ENCODE results near the gene ICAM2. TPM values are rescaled to one million over a fixed set of nuclear protein-coding genes. Genes with fewer than 3 reads are reported as not detected.

Gene ICAM2
- total RNA-seq, 2 donors from 2014 or later, result 9.2 to 9.5 TPM

DNA sequence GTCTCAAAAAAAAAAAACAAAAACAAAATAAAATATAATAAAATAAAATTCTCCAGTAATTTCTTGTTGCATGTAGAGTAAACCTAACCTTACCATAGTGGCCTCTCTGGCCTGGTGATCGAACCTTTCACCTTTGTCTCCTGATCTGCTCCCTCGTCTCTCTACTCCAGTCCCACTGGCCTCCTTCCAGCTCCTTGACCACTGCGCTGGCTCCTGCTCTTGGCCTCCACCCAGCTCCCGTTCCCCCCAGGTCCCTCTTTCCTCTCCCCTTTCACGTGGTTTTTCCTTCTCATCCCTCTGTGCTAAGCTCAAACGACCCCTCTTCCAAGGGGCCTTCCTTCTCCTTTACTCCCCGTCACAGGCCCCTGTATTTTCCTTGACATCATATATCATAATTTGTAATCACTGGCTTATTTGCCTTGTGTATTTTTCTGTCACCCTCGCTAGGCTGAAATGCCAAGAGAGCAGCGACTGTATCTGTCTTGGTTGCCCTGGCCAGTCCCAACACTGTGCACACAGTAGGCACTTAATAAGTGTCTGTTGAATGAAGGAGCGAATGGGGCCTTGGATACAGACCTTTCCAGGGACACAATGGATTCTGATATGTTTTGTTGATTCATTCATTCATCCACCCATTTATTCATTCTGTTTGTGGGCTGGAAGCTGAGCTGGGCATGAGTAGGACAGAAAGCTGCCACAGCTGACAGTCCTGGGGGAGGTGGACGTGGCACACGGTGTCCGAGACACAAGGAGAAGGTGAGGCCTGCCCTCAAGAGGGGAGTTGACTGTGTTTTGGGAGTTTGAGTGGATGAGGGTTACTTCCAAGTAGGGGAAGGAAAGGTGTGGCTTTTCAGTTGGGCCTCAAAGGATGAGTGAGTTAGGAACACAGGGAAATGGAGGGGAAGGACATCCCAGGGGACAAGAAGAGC is 41.9 kb downstream of the ICAM2 start:
- no peak for DNase-seq
- Histone ChIP-seq H3K9me3 (no peaks in the 10 kb centered on the region), H3K36me3 (no peaks in the 10 kb centered on the region), H3K4me1 (no peaks in the 10 kb centered on the region), H3K9ac (ENCODE audit: low read depth in 2 of 2, low read length in 2 of 2) (no peak overlapping the region), H3K4me3 (no peak overlapping the region), H3K27ac (no peak overlapping the region), H3K27me3 (no peaks in the 10 kb centered on the region)
- TF ChIP-seq CTCF (IDR thresholded peaks at IDR 0.05), result no peak
- intact Hi-C loops (cut with DNase I), result no loop called here

DNA sequence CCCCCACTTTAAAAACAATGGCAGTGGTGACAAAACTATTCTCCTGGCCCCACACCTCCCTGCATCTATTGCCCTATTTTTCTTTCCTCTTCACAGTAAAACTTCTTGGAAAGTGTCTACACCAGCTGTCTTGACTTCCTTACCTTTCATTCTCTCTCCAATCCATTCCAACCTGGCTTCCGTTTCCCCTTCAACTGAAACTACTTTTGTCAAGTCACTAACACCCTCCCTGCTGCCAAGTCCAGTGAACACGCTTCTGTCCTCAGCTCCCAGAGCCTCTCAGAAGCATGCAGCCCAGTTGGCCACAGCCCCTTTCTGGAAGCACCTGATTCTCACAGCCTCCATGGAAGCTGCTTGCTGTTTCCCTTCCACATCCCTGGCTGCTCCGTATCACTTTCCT is 43.7 kb downstream of the ICAM2 start:
- no peak overlapping the region for H3K4me3 ChIP-seq
- intact Hi-C loops (cut with DNase I), result no loop called here
- no peak overlapping the region for H3K27ac ChIP-seq
- H3K27me3 ChIP-seq, result no peaks in the 10 kb centered on the region
- no peak for DNase-seq
- H3K9me3 ChIP-seq, result no peaks in the 10 kb centered on the region
- H3K9ac ChIP-seq (ENCODE audit: low read depth in 2 of 2, low read length in 2 of 2), result no peak overlapping the region
- H3K36me3 ChIP-seq, result no peaks in the 10 kb centered on the region
- H3K4me1 ChIP-seq, result no peaks in the 10 kb centered on the region
- no peak for TF ChIP-seq CTCF (IDR thresholded peaks at IDR 0.05)

- H3K36me3 ChIP-seq, result no peaks in the 10 kb centered on the region
Observed at GRCh38 chr17:63975541-63976092, 44.8 kb downstream of the ICAM2 start.

DNA sequence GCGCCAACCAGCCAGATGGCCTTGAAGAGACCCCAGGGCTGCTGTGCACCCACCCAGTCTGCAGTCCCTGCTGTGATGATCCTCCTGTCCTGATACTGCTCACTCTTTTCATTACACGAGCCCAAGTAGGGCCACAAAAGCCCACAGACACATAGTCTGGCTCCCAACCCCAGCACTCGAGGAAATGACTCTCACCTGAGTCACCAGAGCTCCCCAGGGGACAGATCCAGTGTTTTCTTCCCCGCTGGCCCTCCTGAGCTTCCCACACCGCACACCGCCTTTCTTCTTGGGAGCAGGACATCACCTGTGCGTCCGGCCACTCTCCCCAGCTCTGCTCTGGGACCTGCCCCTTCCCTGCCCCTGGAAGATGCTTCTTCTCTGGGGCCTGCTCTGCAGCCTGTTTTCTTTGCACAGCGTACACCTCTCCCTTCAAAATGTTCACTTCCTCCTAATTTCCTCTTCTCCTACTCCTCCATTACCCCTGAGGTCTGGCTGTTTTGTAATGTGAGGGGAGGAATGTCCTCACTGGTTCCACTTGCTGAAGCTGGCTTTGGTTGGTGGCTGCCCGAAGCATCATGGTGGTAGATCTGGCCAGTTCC is 45.7 kb downstream of the ICAM2 start:
- no peaks in the 10 kb centered on the region for H3K36me3 ChIP-seq
- H3K27me3 ChIP-seq, result no peaks in the 10 kb centered on the region
- H3K4me3 ChIP-seq, result no peak overlapping the region
- intact Hi-C loops (cut with DNase I), result no loop called here
- no peaks in the 10 kb centered on the region for H3K4me1 ChIP-seq
- no peak overlapping the region for H3K9ac ChIP-seq (ENCODE audit: low read depth in 2 of 2, low read length in 2 of 2)
- no peaks in the 10 kb centered on the region for H3K9me3 ChIP-seq
- no peak for DNase-seq
- H3K27ac ChIP-seq, result no peak overlapping the region
- TF ChIP-seq CTCF (IDR thresholded peaks at IDR 0.05), result no peak

More at GRCh38 chr17:63975541-63976092, 44.8 kb downstream of the ICAM2 start:
- intact Hi-C loops (cut with DNase I), result no loop called here
- H3K9ac ChIP-seq (ENCODE audit: low read depth in 2 of 2, low read length in 2 of 2), result no peak overlapping the region
- no peak for TF ChIP-seq CTCF (IDR thresholded peaks at IDR 0.05)
- no peak overlapping the region for H3K4me3 ChIP-seq
- no peaks in the 10 kb centered on the region for H3K9me3 ChIP-seq
- H3K27me3 ChIP-seq, result no peaks in the 10 kb centered on the region
- H3K27ac ChIP-seq, result no peak overlapping the region
- no peaks in the 10 kb centered on the region for H3K4me1 ChIP-seq
- DNase-seq, result no peak

DNA sequence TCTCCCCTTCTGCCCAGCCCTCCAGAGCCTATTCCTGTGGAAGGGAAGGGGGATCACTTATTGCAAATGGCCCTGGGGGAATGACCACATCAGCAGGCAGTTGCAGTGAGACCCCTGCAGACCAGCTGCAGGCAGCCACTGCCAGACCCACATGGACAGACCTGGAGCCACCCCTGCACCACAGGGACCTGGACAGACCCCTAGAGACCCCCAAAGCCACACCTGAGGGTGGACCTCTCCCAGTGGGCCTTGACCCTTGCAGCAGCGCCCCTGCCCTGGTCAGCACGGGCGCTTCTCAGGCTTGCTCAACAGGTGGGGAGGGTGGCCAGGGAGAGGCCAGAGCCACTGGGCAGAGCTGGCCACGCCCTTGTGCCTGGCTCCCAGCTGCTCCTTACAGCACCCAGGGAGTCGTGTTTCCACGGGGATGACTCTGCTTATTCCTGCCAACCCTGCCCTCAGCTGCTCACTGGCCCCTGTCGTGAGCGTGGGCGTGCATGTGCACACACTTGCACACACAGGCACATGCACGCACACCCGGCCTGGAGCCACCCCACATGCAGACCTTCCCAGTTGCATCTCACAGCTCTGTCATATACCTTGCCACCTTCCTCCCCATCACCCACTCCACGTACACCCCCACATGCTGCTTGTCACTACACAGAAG is 46.4 kb downstream of the ICAM2 start:
- no peak overlapping the region for H3K9ac ChIP-seq (ENCODE audit: low read depth in 2 of 2, low read length in 2 of 2)
- no peaks in the 10 kb centered on the region for H3K9me3 ChIP-seq
- intact Hi-C loops (cut with DNase I), result no loop called here
- DNase-seq, result no peak
- H3K4me3 ChIP-seq, result no peak overlapping the region
- H3K36me3 ChIP-seq, result no peaks in the 10 kb centered on the region
- no peak overlapping the region for H3K27ac ChIP-seq
- H3K4me1 ChIP-seq, result no peaks in the 10 kb centered on the region
- no peaks in the 10 kb centered on the region for H3K27me3 ChIP-seq
- no peak for TF ChIP-seq CTCF (IDR thresholded peaks at IDR 0.05)

All from colonic mucosa (tissue), 4 donors.